ENCODE measurements around the gene MAST4.

DNA sequence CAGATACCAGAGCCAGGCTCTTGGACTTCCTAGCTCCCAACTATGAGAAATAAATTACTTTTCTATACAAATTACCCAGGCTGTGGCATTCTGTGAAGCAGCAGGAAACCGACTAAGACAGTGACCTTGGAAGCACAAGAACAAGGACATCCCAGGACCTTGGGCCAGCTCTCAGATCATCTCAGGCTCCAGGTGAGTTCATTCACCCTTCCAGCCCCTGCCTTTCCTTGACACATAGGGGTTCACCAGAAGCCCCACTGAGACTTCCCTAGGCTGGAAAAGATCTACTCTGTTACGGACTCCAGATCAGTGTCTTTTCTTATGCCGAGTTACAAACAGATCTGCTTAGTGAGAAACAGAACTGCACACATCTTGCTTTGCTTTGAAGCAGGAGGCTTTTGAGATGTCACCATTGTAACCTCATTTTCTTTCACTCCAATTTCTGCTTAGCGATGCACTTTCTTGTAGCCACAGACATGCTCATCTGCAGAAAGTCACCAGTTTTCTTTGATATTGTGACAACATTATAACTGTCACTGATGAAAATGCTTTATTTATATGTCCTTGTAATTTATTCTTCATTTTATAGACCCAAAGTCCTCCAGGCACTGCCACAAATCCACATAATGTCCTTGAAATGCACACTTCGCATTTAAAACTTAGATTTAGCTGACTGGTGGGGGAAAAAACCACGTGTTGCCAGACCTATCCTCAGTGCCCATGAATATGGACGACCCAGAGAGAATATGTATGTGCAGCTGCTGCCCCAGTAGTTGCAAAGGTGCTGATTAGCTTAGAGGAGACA lies 592.3 kb downstream of the MAST4 start:
- TF ChIP-seq POLR2A (IDR thresholded peaks at IDR 0.05; ENCODE audit: low read depth, low read length) (no peak), POLR2AphosphoS5 (IDR thresholded peaks at IDR 0.05; ENCODE audit: low read depth, low read length) (no peak)

Data from GM12892 (cell line).